Neural progenitor cell (in vitro differentiated cells): ENCODE results near the gene SYNM.

Experiments used
- EZH2 ChIP-seq: fragments of 200-600 bp; sonication (generic); IDR thresholded peaks from 2 replicates; pipeline ENCODE4 v1.6.1; 2017; ENCODE audit warnings: antibody characterized with exemption, mild to moderate bottlenecking, moderate library complexity
- TF ChIP-seq, protein P1 (sequence below): fragments of 200-600 bp; sonication (generic); IDR thresholded peaks from 2 replicates; pipeline ENCODE4 v1.5.1; 2017; ENCODE audit warnings: antibody characterized with exemption, mild to moderate bottlenecking

DNA sequence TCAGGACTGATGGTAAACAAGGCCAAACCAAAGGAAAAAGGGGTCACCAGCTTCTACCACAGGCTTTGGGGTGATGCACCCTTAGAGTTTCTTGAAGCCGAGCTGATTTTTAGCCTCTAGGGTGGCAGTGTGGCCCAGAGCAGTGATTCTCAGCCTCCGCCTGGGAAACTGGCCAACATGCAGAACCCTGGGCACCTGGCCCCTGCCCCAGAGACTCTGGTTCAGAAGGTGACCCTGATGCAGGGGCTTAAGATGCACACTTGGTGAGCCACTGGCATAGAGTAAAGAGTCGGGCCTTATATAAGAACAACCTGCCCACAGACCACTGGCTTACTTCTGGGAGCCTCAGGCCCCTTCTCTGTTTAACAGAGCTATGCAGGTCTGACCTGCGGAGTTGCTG is 44.5 kb downstream of the SYNM start:
- TF ChIP-seq, protein P1, sequence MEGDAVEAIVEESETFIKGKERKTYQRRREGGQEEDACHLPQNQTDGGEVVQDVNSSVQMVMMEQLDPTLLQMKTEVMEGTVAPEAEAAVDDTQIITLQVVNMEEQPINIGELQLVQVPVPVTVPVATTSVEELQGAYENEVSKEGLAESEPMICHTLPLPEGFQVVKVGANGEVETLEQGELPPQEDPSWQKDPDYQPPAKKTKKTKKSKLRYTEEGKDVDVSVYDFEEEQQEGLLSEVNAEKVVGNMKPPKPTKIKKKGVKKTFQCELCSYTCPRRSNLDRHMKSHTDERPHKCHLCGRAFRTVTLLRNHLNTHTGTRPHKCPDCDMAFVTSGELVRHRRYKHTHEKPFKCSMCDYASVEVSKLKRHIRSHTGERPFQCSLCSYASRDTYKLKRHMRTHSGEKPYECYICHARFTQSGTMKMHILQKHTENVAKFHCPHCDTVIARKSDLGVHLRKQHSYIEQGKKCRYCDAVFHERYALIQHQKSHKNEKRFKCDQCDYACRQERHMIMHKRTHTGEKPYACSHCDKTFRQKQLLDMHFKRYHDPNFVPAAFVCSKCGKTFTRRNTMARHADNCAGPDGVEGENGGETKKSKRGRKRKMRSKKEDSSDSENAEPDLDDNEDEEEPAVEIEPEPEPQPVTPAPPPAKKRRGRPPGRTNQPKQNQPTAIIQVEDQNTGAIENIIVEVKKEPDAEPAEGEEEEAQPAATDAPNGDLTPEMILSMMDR, result no peak
- no peak for TF ChIP-seq EZH2
